Peyer's patch (tissue), 4 donors: Measurements from ENCODE around the gene WIPF3.

Source experiments
- POLR2A ChIP-seq, 2 donors: fragments of 450-650 bp; IDR thresholded peaks; one replicate each; pipeline ENCODE4 v1.5.1; 2017; ENCODE audit warnings: antibody characterized with exemption in 2 of 2, mild to moderate bottlenecking in 2 of 2, moderate library complexity in 2 of 2
- TF ChIP-seq, protein P1 (sequence below), 6 experiments: fragments of 450-650 bp in 4 of 6; fragments of 200-600 bp in 2 of 6; sonication (generic) in 1 of 6; IDR thresholded peaks; one replicate each; pipeline ENCODE4 v1.5.1; 2017 to 2019; ENCODE audit warnings: antibody characterized with exemption in 6 of 6, mild to moderate bottlenecking in 3 of 6, moderate library complexity in 1 of 6

DNA sequence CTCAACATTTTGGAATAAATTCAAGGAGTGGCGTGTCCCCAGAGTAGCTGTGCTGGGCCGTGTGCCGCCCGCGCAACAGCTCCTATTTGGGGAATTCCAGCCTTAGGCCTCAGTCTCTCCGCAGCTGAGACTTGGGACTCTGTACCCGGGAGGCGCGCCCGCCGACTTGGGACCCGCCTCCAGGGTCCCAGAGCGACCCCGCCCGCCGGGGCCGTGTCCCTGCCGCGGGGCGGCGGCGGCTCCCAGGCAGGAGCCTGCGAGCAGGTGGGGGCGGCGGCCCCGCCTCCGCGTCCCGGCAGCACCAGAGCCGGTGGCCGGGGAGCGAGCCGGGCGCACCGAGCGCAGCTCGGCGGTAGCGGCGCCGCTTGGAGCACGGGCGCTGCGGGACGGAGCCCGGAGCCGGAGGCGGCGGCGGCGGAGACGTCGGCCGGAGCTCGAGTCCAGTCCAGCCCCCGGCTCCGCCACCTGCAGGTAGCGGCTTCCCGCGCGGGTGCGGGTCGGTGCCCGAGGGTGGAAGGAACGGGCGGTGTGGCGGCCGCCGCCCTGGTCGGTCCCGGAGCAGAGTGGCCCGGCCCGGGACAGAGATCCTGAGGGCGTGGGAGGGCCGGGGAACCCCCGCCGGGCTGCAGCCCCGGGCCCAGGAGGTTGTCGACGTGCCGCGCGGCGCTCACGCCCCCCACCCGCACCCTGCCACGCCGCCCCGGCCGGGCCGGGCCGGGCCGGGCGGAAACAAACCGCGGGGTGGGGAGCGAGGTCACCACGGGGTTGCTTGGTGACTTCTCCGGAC, at the start of gene WIPF3:
- TF ChIP-seq POLR2A (IDR thresholded peaks at IDR 0.05): no peak
- TF ChIP-seq, protein P1, sequence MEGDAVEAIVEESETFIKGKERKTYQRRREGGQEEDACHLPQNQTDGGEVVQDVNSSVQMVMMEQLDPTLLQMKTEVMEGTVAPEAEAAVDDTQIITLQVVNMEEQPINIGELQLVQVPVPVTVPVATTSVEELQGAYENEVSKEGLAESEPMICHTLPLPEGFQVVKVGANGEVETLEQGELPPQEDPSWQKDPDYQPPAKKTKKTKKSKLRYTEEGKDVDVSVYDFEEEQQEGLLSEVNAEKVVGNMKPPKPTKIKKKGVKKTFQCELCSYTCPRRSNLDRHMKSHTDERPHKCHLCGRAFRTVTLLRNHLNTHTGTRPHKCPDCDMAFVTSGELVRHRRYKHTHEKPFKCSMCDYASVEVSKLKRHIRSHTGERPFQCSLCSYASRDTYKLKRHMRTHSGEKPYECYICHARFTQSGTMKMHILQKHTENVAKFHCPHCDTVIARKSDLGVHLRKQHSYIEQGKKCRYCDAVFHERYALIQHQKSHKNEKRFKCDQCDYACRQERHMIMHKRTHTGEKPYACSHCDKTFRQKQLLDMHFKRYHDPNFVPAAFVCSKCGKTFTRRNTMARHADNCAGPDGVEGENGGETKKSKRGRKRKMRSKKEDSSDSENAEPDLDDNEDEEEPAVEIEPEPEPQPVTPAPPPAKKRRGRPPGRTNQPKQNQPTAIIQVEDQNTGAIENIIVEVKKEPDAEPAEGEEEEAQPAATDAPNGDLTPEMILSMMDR (IDR thresholded peaks at IDR 0.05): peak in 2 of 6 experiments; percentile 3 to 17
